Measurements from ENCODE around the gene ZKSCAN7. TPM values are rescaled to one million over a fixed set of nuclear protein-coding genes. Genes with fewer than 3 reads are reported as not detected.
A peak's percentile ranks its signal among the peaks of the same experiment; 100 is the strongest.

ZKSCAN7 gene
- total and polyA plus RNA-seq, 2 donors (not counting 3 experiments of a cell fraction or from before 2014, with no cell fraction given), result 0.75 to 1.9 TPM

DNA sequence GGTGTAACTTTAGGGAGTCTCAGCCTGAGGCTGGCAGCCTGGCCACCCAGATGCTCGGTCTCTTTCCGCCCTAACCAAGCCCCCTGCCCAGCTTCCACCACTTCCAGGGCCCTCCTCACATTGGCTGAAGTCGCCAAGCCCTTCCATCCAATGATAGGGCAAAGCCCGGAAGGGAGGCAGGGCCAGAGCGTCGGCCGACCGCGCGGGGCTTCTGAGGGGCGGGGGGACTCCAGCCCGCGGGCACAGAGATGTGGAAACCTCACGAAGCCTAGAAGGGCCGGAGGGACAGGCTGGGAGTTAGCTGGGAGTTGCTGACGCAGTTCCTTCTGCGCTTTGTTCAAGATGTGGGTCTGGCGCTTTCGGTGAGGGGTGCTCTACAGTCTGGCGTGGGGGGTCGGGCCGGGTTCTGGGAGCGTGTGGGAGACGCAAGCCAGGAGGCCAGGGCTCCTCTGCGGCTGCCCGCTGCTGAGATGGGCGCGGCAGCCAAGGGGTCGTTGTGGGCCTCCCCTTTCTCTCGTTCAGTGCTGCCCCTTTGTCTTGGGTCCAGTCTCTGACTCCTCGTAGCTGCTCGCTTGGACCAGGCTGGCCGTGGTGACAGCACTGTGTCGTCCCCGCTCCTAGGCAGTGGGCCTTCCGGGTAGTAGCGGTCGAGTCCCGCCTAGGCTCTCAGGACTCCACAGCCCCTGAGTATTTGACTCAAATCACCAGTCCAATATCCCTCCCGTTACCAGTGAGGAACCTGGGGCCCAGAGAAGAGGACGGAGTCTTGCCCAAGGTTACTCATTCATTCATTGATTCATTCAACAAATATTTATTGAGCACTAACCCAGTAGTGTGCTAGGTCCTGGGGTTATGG, 29.9 kb downstream of the ZKSCAN7 start, which contains the start of gene ZNF660:
Gene ZNF660 (plus strand): TSS at position 319 of the 856 bp plus-strand sequence. CDS start 9,230 bp downstream, outside the sequence.
- Histone ChIP-seq H3K4me1 (ENCODE audit: control insufficient read depth, extremely low read depth, insufficient read depth, low read length) (peaks cover 2% of the 10 kb centered on the region), H3K4me3 (replicated peaks in 1 of 3; ENCODE audit: insufficient read depth in 1 of 3, low read depth in 1 of 3, low read length in 3 of 3) (peak within 1 kb of the TSS; percentile 50 to 61 (median 51)), H3K4me2 (ENCODE audit: insufficient read depth, low read length) (peak within 1 kb of the TSS; percentile 64), H3K27me3 (ENCODE audit: control insufficient read depth in 2 of 2, insufficient read depth in 2 of 2, low read length in 2 of 2) (peaks cover 15 to 16% of the 10 kb centered on the region in 2 experiments), H3K79me2 (ENCODE audit: control insufficient read depth, insufficient read depth, low read length) (no peaks in the 10 kb centered on the region), H3K27ac (ENCODE audit: insufficient read depth, low read depth, low read length) (no peak within 1 kb of the TSS), H4K20me1 (replicated peaks; ENCODE audit: control insufficient read depth, extremely low read depth, insufficient read depth, low read length) (no peaks in the 10 kb centered on the region), H3K9ac (replicated peaks; ENCODE audit: extremely low read depth, insufficient read depth, low read length) (peak within 1 kb of the TSS; percentile 59), H3K36me3 (ENCODE audit: control insufficient read depth in 2 of 2, extremely low read depth in 1 of 2, insufficient read depth in 2 of 2, low read length in 2 of 2) (no peaks in the 10 kb centered on the region), H3K9me3 (replicated peaks; ENCODE audit: control insufficient read depth, insufficient read depth, low read length) (no peaks in the 10 kb centered on the region), H2AFZ (ENCODE audit: low read depth, low read length) (peak within 1 kb of the TSS; percentile 95), H3K9me1 (replicated peaks; ENCODE audit: control insufficient read depth, extremely low read depth, insufficient read depth, low read length) (no peaks in the 10 kb centered on the region)
- BruUV-seq (replicated peaks), result TSS peak; percentile 83
- DNase-seq (ENCODE audit: low read depth, low spot score) (peak; percentile 55), FAIRE-seq (no peak)
- TF ChIP-seq GATA2 (IDR thresholded peaks at IDR 0.05; ENCODE audit: insufficient read depth, insufficient read length, low read depth, low read length), result no peak
- no peak for TF ChIP-seq EZH2 (IDR thresholded peaks at IDR 0.05; ENCODE audit: borderline replicate concordance, low read depth, low read length, severe bottlenecking)
- no peak for TF ChIP-seq POLR2AphosphoS5 (IDR thresholded peaks at IDR 0.05; ENCODE audit: insufficient read depth, low read depth, low read length)
- TF ChIP-seq, protein P1, sequence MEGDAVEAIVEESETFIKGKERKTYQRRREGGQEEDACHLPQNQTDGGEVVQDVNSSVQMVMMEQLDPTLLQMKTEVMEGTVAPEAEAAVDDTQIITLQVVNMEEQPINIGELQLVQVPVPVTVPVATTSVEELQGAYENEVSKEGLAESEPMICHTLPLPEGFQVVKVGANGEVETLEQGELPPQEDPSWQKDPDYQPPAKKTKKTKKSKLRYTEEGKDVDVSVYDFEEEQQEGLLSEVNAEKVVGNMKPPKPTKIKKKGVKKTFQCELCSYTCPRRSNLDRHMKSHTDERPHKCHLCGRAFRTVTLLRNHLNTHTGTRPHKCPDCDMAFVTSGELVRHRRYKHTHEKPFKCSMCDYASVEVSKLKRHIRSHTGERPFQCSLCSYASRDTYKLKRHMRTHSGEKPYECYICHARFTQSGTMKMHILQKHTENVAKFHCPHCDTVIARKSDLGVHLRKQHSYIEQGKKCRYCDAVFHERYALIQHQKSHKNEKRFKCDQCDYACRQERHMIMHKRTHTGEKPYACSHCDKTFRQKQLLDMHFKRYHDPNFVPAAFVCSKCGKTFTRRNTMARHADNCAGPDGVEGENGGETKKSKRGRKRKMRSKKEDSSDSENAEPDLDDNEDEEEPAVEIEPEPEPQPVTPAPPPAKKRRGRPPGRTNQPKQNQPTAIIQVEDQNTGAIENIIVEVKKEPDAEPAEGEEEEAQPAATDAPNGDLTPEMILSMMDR (IDR thresholded peaks at IDR 0.05; ENCODE audit: extremely low read depth in 1 of 2, insufficient read depth in 1 of 2, low read depth in 1 of 2, low read length in 2 of 2), result no peak
- no peak for TF ChIP-seq FOS (IDR thresholded peaks at IDR 0.05; ENCODE audit: borderline replicate concordance, insufficient read depth, low read length)
- no peak for TF ChIP-seq POLR2A (IDR thresholded peaks at IDR 0.05; ENCODE audit: low read depth, low read length)
- no peak for TF ChIP-seq JUN (IDR thresholded peaks at IDR 0.05; ENCODE audit: borderline replicate concordance, insufficient read depth, insufficient read length, low read depth)
- TF ChIP-seq, protein P2, sequence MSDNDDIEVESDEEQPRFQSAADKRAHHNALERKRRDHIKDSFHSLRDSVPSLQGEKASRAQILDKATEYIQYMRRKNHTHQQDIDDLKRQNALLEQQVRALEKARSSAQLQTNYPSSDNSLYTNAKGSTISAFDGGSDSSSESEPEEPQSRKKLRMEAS (IDR thresholded peaks at IDR 0.05; ENCODE audit: insufficient read depth, insufficient read length), result no peak
- intact Hi-C loops (cut with micrococcal nuclease), result no loop called here
- ChIA-PET POLR2A (no interaction called here), CTCF (no interaction called here)
- dilution Hi-C loops (cut with MboI; ENCODE audit: extremely low pct_ligation_motif_present, low sequenced_read_pairs), result no loop called here
